Panc1 (cell line): ENCODE data around the gene AGO1. TPM values are rescaled to one million over a fixed set of nuclear protein-coding genes. Genes with fewer than 3 reads are reported as not detected.

Source experiments
- ATAC-seq: fragments of 200-7000 bp; cut with Tn5 transposase; 2 replicates; pipeline ENCODE4 v1.9.1; 2020; ENCODE audit warnings: mild to moderate bottlenecking, moderate library complexity
- BruUV-seq: library from RNA; stranded (reverse); fragments of 400-500 nt; replicated peaks from 2 replicates; lab custom pipeline; 2021; lab: Mats Ljungman, UMichigan
- CTCF ChIA-PET: fragments of 300-600 bp; sonication (Branson Sonifier 250); formaldehyde crosslinking; loops from one replicate; lab custom pipeline; 2022; ENCODE audit warnings: antibody characterized with exemption; lab: Charles Lee
- POLR2A ChIA-PET: fragments of 300-600 bp; sonication (Branson Sonifier 250); formaldehyde crosslinking; loops from one replicate; lab custom pipeline; 2022; ENCODE audit warnings: antibody characterized with exemption; lab: Charles Lee
- DNase-seq: peaks from one replicate; pipeline ENCODE4 v3.0.0-alpha.2; 2010; ENCODE audit warnings: low read depth, low spot score
- H3K27ac ChIP-seq: 2 replicates; pipeline ENCODE4 v1.5.1; 2011; ENCODE audit warnings: mild to moderate bottlenecking, low read length, inconsistent platforms
- H3K27me3 ChIP-seq: fragments of 200-500 bp; sonication (Bioruptor generic); 2 replicates; pipeline ENCODE4 v1.6.0; 2014; ENCODE audit warnings: low read length, inconsistent platforms; ENCODE audit not compliant: control insufficient read depth, insufficient read depth
- H3K36me3 ChIP-seq: fragments of 200-500 bp; sonication (Bioruptor generic); 2 replicates; pipeline ENCODE4 v1.5.1; 2014; ENCODE audit warnings: inconsistent platforms, mild to moderate bottlenecking, low read length, moderate library complexity; ENCODE audit not compliant: control insufficient read depth, insufficient read depth
- H3K4me1 ChIP-seq: 2 replicates; pipeline ENCODE4 v1.5.1; 2011; ENCODE audit warnings: inconsistent platforms, mild to moderate bottlenecking, low read length, moderate library complexity; ENCODE audit not compliant: control insufficient read depth, insufficient read depth
- H3K4me3 ChIP-seq, 2 experiments: 2 replicates each; pipeline ENCODE4 v1.5.1; 2011 to 2012; ENCODE audit warnings: low read depth in 2 of 2, low read length in 2 of 2, mild to moderate bottlenecking in 2 of 2, inconsistent platforms in 1 of 2, moderate library complexity in 1 of 2
- H3K9me3 ChIP-seq: fragments of 200-500 bp; sonication (Bioruptor generic); 2 replicates; pipeline ENCODE4 v1.5.1; 2014; ENCODE audit warnings: low read depth, mild to moderate bottlenecking, inconsistent platforms, low read length, moderate library complexity; ENCODE audit not compliant: control insufficient read depth, insufficient read depth
- CTCF ChIP-seq: fragments of 450-650 bp; IDR thresholded peaks from 2 replicates; pipeline ENCODE4 v1.5.1; 2017; ENCODE audit warnings: mild to moderate bottlenecking
- POLR2AphosphoS5 ChIP-seq: IDR thresholded peaks from 2 replicates; pipeline ENCODE4 v1.6.1; 2012; ENCODE audit warnings: mild to moderate bottlenecking, low read depth, low read length, moderate library complexity
- REST ChIP-seq, 2 experiments: IDR thresholded peaks; 2 replicates each; pipeline ENCODE4 v1.6.1; 2011 to 2012; ENCODE audit warnings: low read depth in 2 of 2, control low read depth in 1 of 2, low read length in 1 of 2, mild to moderate bottlenecking in 1 of 2, moderate library complexity in 1 of 2; ENCODE audit not compliant: insufficient read depth in 1 of 2
- SIN3A ChIP-seq: IDR thresholded peaks from 2 replicates; pipeline ENCODE4 v1.6.1; 2012; ENCODE audit warnings: low read depth, mild to moderate bottlenecking, low read length, moderate library complexity, borderline replicate concordance; ENCODE audit not compliant: insufficient read depth
- TCF7L2 ChIP-seq: IDR thresholded peaks from 2 replicates; pipeline ENCODE4 v1.6.1; 2011; ENCODE audit warnings: mild to moderate bottlenecking, low read depth, low read length, inconsistent platforms
- in situ Hi-C: cut with HindIII; loops from 2 replicates; pipeline ENCODE4 v1.10.0; 2016; ENCODE audit warnings: low sequenced_read_pairs, low pct_unique_long_range_greater_than_20kb
- intact Hi-C: fragments of 100-400 bp; cut with micrococcal nuclease; formaldehyde crosslinking; loops from one replicate; pipeline ENCODE4 v1.10.0; 2022; ENCODE audit not compliant: unreplicated experiment
- total RNA-seq: library from RNA; stranded (reverse); gene quantifications from one replicate; pipeline ENCODE4 v1.2.1, GENCODE V29; 2021; ENCODE audit not compliant: unreplicated experiment

The AGO1 gene
- total RNA-seq, 1 experiment from 2014 or later: 40.1 TPM

DNA sequence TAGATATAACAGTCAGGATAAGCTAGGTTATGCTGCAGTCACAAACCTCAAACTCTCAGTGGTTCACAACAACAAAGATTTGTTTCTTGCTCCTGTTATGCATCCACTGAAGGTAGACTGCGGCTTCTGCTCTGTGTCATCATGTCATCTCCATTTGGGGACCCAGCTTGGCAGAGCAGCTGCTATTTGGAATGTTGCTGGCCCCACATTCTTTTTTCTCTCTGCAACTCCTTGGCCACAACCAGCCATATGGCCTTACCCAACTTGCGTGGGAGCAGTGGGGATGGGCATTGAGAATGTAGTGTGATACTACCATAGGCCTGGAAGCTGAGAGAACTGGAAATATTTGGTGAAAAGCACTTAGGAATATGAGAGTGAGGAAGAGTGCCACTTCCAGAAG, 48.8 kb upstream of the AGO1 start:
- Histone ChIP-seq H3K9me3 (no peaks in the 10 kb centered on the region), H3K4me1 (no peaks in the 10 kb centered on the region), H3K27ac (no peak overlapping the region), H3K36me3 (peaks cover 2% of the 10 kb centered on the region; the same call in 1 of the 2 replicates), H3K4me3 (no peak overlapping the region), H3K27me3 (no peaks in the 10 kb centered on the region)
- ChIA-PET CTCF (no interaction called here), POLR2A (interaction anchor here (0.6 kb wide), 1 partner anchor 52 kb away, joined by 3 read pairs; no protein-coding TSS in a partner anchor)
- ATAC-seq: no peak
- in situ Hi-C loops (no loop called here), intact Hi-C loops (no loop called here)
- TF ChIP-seq POLR2AphosphoS5 (no peak), SIN3A (no peak), REST (IDR thresholded peaks at IDR 0.05; ENCODE audit: insufficient read depth in 1 of 2, low read depth in 2 of 2, low read length in 1 of 2) (no peak), CTCF (no peak), TCF7L2 (no peak)
- DNase-seq: no peak
- BruUV-seq: no TSS peak

DNA sequence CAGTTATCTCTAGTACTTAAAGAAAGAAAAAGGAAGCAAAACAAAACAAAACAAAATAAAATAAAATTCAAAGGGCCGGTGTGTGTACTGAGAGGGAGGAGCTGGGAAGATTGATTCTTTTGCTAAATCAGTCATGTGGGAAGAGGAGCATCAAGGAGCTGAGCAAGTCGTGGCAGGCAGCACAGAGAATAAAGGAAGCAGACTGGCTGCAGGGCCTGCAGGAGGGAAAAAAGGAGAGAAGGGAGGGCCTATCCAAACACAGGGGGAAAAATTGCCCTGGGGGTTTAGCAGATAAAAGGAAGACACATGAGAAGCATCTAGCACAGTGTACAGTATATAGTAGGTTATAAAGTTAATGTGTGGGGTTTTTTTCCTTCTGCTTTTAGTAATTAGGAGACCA, 47.6 kb upstream of the AGO1 start:
- H3K4me3 ChIP-seq: no peak overlapping the region
- H3K36me3 ChIP-seq: peaks cover 2% of the 10 kb centered on the region; the same call in 1 of the 2 replicates
- TF ChIP-seq CTCF (no peak), TCF7L2 (no peak), SIN3A (no peak), REST (IDR thresholded peaks at IDR 0.05; ENCODE audit: insufficient read depth in 1 of 2, low read depth in 2 of 2, low read length in 1 of 2) (no peak), POLR2AphosphoS5 (no peak)
- intact Hi-C loops: no loop called here
- no TSS peak for BruUV-seq
- H3K9me3 ChIP-seq: no peaks in the 10 kb centered on the region
- ChIA-PET CTCF (no interaction called here), POLR2A (no interaction called here)
- no peaks in the 10 kb centered on the region for H3K4me1 ChIP-seq
- no peak overlapping the region for H3K27ac ChIP-seq
- DNase-seq: no peak
- no peaks in the 10 kb centered on the region for H3K27me3 ChIP-seq
- in situ Hi-C loops: no loop called here
- ATAC-seq: no peak
